Stimulated activated naive B cell treated with anti-CD40 and anti-IgM and Interleukin-4, amounts not matched to agents 10 μg/mL and 1 μg/mL and 100 μg/mL, for 72 hours (primary cell): Measurements from ENCODE around the gene ETNK2.
A peak's percentile ranks its signal among the peaks of the same experiment; 100 is the strongest.

Experiments
- ATAC-seq, 2 donors: fragments of 150-1000 bp; cut with Tn5 transposase; replicated peaks; 2 replicates each; pipeline ENCODE4 v1.10.0; 2021; ENCODE audit warnings: moderate library complexity in 1 of 2
- DNase-seq: peaks from one replicate; pipeline ENCODE4 v3.0.0; 2021
- H3K27ac Mint-ChIP-seq: one replicate; pipeline ENCODE4 v1.8.0; 2022; ENCODE audit warnings: mild to moderate bottlenecking, mixed read lengths
- H3K27me3 Mint-ChIP-seq, 2 donors: one replicate each; pipeline ENCODE4 v1.8.0; 2022; ENCODE audit warnings: mixed read lengths in 2 of 2
- H3K36me3 Mint-ChIP-seq, 2 donors: one replicate each; pipeline ENCODE4 v1.8.0; 2022; ENCODE audit warnings: mixed read lengths in 2 of 2, mild to moderate bottlenecking in 1 of 2
- H3K4me1 Mint-ChIP-seq, 2 donors: one replicate each; pipeline ENCODE4 v1.8.0; 2022; ENCODE audit warnings: mixed read lengths in 2 of 2, mild to moderate bottlenecking in 1 of 2
- H3K4me3 Mint-ChIP-seq, 2 donors: one replicate each; pipeline ENCODE4 v1.8.0; 2022; ENCODE audit warnings: mild to moderate bottlenecking in 2 of 2, mixed read lengths in 2 of 2, moderate library complexity in 1 of 2
- H3K9me3 Mint-ChIP-seq, 2 donors: one replicate each; pipeline ENCODE4 v1.8.0; 2022; ENCODE audit warnings: mixed read lengths in 2 of 2, mild to moderate bottlenecking in 1 of 2

The ETNK2 gene

GRCh38 chr1:204130981-204131892 lies 20.6 kb downstream of the ETNK2 start:
- H3K4me3 Mint-ChIP-seq: no peak overlapping the region
- peaks cover 18 to 32% of the 10 kb centered on the region in 2 donors for H3K27me3 Mint-ChIP-seq
- peaks cover 13 to 21% of the 10 kb centered on the region in 2 donors for H3K4me1 Mint-ChIP-seq
- DNase-seq (no peak), ATAC-seq (no peak)
- no peak overlapping the region for H3K27ac Mint-ChIP-seq
- no peaks in the 10 kb centered on the region for H3K36me3 Mint-ChIP-seq
- H3K9me3 Mint-ChIP-seq: no peaks in the 10 kb centered on the region

DNA sequence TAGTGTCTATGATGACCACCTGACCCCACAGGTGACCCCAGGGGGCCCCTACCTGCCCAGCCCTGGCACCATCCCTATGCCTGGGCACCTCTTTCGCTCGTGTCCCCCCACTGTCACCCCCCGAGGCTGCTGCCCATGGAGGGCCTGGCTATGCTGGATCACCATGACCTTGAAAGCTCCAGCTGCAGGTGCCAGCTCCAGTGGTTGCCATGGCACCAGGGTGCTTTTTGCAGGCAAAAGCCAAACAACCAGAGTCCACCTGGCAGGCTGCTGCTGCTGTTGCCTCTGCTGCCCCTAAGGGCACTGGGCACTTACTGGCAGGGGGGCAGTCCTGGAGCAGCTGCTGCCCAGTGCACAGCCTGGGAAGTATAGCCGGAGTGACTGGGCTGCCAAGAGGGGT lies 21.7 kb downstream of the ETNK2 start:
- H3K4me3 Mint-ChIP-seq: no peak overlapping the region
- H3K27me3 Mint-ChIP-seq: peaks cover 18 to 27% of the 10 kb centered on the region in 2 donors
- no peaks in the 10 kb centered on the region for H3K9me3 Mint-ChIP-seq
- H3K36me3 Mint-ChIP-seq: no peaks in the 10 kb centered on the region
- no peak overlapping the region for H3K27ac Mint-ChIP-seq
- no peak for ATAC-seq
- no peak for DNase-seq
- peaks cover 13 to 21% of the 10 kb centered on the region in 2 donors for H3K4me1 Mint-ChIP-seq

DNA sequence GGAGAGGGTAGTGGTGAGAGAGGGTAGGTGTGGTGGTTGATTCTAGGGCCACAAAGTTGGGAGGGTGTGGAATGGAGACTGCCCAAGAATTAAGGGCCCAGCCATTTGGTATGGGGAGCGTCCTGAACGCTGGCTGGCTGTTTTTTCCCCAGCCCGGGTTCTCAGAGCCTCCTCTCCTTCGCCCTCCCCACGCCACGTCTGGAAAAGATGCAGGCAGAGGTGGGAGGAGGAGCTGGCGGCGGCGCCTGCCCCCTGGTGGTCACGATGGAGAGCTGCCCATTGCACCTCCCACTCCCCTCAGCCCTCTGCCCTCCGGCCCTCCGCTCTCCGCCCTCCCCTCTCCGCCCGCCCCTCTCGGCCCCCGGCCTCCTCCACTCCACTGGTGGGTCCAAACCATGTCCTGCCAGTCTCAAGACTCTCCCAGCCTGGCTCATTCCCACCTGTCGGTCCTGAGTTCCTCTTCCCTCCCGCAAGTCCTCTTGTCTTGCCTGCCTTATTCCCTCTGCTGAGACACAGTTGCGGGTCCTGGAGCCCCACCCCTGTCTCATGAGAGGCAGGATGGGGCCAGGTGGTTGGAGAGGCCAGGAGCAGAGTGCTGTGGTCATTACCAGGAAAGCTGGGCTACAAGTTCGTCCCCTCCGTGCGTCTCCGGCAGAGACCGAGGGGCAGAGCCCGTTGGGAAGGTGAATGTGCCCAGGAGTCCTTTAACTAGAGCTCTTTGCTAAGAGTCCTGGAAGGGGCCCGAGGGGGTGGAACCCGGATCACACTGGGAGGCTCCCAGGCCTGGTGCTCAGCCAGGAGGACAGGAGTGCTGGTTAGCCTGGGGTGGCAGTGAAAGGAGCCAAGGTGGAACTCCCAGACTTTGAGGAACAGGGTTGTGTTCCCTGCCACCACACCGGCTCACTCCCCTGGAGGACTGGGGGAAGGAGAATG lies 22.6 kb downstream of the ETNK2 start:
- H3K4me1 Mint-ChIP-seq: peaks cover 9 to 18% of the 10 kb centered on the region in 2 donors
- no peaks in the 10 kb centered on the region for H3K36me3 Mint-ChIP-seq
- DNase-seq (no peak), ATAC-seq (peak; percentile 86)
- peak overlapping the region; percentile 26 to 42 for H3K4me3 Mint-ChIP-seq
- no peak overlapping the region for H3K27ac Mint-ChIP-seq
- H3K9me3 Mint-ChIP-seq: no peaks in the 10 kb centered on the region
- peaks cover 11 to 17% of the 10 kb centered on the region in 2 donors for H3K27me3 Mint-ChIP-seq

DNA sequence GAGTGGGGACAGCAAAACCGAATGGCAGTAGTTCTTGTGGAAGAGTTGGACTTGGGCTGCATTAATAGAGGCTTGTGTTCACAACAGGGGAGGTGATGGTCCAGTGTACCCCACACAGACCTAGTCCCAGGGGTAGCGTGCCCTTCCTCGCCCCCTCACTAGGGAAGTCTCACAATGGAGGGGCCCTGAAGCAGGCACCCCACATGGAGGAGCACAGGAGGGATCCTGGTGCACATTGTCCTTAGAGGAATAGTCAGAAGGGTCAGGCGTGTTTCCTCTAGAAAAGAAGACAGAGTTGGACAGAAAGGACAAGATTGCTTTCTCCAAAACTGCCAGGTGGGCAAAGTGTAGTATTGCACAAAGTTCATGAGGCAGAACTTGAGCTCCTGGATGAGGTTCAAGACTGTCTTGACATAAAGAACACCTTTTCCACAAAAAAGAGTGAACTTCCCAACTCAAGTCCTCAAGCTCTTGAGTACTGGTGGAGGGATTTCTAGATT lies 23.3 kb downstream of the ETNK2 start:
- Mint-ChIP-seq H3K4me3 (peak overlapping the region in 1 of 2 donors; percentile 26), H3K9me3 (no peaks in the 10 kb centered on the region), H3K27me3 (peaks cover 8 to 16% of the 10 kb centered on the region in 2 donors), H3K4me1 (peaks cover 6 to 11% of the 10 kb centered on the region in 2 donors), H3K36me3 (no peaks in the 10 kb centered on the region), H3K27ac (no peak overlapping the region)
- DNase-seq: no peak
- ATAC-seq: peak; percentile 40 to 41

GRCh38 chr1:204127597-204128242 lies 24.1 kb downstream of the ETNK2 start:
- H3K4me3 Mint-ChIP-seq: no peak overlapping the region
- peak in 1 of 2 donors; percentile 28 for ATAC-seq
- H3K4me1 Mint-ChIP-seq: peaks cover 6 to 11% of the 10 kb centered on the region in 2 donors
- no peaks in the 10 kb centered on the region for H3K36me3 Mint-ChIP-seq
- H3K27ac Mint-ChIP-seq: no peak overlapping the region
- no peak for DNase-seq
- H3K9me3 Mint-ChIP-seq: no peaks in the 10 kb centered on the region
- peaks cover 8 to 16% of the 10 kb centered on the region in 2 donors for H3K27me3 Mint-ChIP-seq

- Mint-ChIP-seq H3K27me3 (peaks cover 8 to 16% of the 10 kb centered on the region in 2 donors), H3K4me3 (no peak overlapping the region), H3K36me3 (no peaks in the 10 kb centered on the region), H3K9me3 (no peaks in the 10 kb centered on the region), H3K27ac (no peak overlapping the region), H3K4me1 (peaks cover 6 to 11% of the 10 kb centered on the region in 2 donors)
- ATAC-seq (no peak), DNase-seq (no peak)
Measured at GRCh38 chr1:204126956-204127355, 24.9 kb downstream of the ETNK2 start.

- Mint-ChIP-seq H3K27ac (no peak overlapping the region), H3K27me3 (peaks cover 8 to 13% of the 10 kb centered on the region in 2 donors), H3K4me3 (no peak overlapping the region), H3K4me1 (peaks cover 6 to 11% of the 10 kb centered on the region in 2 donors), H3K9me3 (no peaks in the 10 kb centered on the region), H3K36me3 (no peaks in the 10 kb centered on the region)
- no peak for ATAC-seq
- DNase-seq: no peak
Measured at GRCh38 chr1:204126386-204126785, 25.5 kb downstream of the ETNK2 start.

DNA sequence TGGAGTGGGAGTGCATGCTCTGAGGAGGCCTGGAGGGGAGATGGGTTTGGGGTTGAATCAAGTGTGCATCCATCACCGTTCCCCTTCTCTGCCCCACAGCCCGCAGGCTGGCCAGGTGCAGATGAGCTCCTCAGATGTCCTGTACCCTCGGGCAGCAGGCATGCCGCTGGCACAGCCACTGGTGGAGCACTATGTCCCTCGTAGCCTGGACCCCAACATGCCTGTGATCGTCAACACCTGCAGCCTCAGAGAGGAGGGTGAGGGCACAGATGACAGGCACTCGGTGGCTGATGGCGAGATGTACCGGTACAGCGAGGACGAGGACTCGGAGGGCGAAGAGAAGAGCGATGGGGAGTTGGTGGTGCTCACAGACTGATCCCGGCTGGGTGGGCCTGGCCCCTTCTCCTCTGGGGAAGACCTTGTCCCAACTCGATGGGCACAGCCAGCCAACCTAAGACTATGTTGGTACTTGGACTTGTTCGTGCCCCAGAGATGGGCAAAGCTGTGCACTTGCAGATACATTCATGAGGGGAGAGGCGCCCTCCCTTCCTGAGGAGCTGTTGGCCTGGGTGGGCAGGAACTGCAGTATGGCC lies 26.0 kb downstream of the ETNK2 start:
- no peaks in the 10 kb centered on the region for H3K36me3 Mint-ChIP-seq
- no peak for DNase-seq
- H3K27me3 Mint-ChIP-seq: peaks cover 8 to 12% of the 10 kb centered on the region in 2 donors
- no peak overlapping the region for H3K27ac Mint-ChIP-seq
- no peak for ATAC-seq
- H3K4me1 Mint-ChIP-seq: peaks cover 6 to 11% of the 10 kb centered on the region in 2 donors
- no peak overlapping the region for H3K4me3 Mint-ChIP-seq
- no peaks in the 10 kb centered on the region for H3K9me3 Mint-ChIP-seq

DNA sequence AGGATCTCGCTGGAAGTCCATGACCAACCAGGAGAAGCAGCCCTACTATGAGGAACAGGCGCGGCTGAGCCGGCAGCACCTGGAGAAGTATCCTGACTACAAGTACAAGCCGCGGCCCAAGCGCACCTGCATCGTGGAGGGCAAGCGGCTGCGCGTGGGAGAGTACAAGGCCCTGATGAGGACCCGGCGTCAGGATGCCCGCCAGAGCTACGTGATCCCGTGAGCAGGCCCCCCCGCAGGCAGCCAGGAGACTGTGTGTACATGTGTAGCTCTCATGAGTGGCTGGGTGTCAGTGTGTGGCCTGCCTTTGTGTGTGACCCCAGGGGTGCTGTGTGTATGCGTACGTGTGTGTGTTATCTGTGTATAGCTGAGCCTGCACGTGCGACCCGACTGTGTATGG lies 27.2 kb downstream of the ETNK2 start:
- H3K4me1 Mint-ChIP-seq: peaks cover 6 to 11% of the 10 kb centered on the region in 2 donors
- peaks cover 8 to 12% of the 10 kb centered on the region in 2 donors for H3K27me3 Mint-ChIP-seq
- H3K4me3 Mint-ChIP-seq: no peak overlapping the region
- H3K27ac Mint-ChIP-seq: no peak overlapping the region
- DNase-seq: no peak
- H3K9me3 Mint-ChIP-seq: no peaks in the 10 kb centered on the region
- no peaks in the 10 kb centered on the region for H3K36me3 Mint-ChIP-seq
- ATAC-seq: no peak

DNA sequence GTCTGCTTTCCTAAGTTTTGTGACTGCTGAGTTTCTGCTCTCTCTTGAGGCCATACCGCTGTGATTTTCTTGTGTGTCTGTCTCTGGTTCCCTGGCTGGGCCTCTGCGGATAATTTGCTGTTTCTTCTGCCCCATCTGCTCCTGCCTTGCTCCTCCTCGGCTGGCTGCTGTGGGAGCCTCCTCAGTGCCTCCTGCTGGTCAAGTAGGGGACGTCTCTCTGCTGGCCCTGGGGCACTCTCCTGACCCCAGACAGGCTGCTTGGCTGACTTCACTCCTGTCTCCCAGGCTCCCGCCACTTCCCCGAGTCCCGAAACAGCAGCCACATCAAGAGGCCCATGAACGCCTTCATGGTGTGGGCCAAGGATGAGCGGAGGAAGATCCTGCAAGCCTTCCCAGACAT lies 28.5 kb downstream of the ETNK2 start:
- H3K27me3 Mint-ChIP-seq: peaks cover 0 to 7% of the 10 kb centered on the region in 2 donors
- H3K9me3 Mint-ChIP-seq: no peaks in the 10 kb centered on the region
- no peaks in the 10 kb centered on the region for H3K36me3 Mint-ChIP-seq
- H3K27ac Mint-ChIP-seq: no peak overlapping the region
- ATAC-seq (peak; percentile 41), DNase-seq (no peak)
- peaks cover 0 to 1% of the 10 kb centered on the region in 2 donors for H3K4me1 Mint-ChIP-seq
- no peak overlapping the region for H3K4me3 Mint-ChIP-seq

DNA sequence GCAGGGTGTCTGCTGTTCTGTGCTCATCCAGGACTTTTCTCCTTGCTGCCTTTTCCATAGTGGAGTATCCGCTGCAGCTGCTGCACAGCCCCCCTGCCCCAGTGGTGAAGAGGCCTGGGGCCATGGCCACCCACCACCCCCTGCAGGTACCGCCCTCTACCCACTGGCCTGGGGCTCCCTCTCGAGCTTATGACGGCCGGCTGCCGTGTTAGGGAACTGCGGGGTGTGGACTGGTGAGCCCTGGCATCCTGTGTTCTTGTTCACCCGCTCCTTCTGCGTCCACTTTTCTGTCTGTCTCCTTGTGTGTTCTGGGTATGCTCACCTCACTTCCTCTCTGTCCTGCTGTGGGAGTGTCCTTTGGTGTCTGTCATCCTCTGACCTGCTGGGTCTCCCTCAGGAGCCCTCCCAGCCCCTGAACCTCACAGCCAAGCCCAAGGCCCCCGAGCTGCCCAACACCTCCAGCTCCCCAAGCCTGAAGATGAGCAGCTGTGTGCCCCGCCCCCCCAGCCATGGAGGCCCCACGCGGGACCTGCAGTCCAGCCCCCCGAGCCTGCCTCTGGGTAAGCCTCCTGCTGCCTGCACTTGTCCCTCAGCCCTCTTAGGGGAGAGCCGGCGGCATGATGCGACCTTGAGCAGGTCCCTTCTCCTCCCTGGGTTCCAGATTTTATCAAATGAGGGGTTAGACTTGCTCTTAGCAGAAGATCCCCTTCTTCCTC lies 29.8 kb downstream of the ETNK2 start:
- Mint-ChIP-seq H3K27me3 (peaks cover 0 to 8% of the 10 kb centered on the region in 2 donors), H3K36me3 (no peaks in the 10 kb centered on the region), H3K4me1 (no peaks in the 10 kb centered on the region), H3K4me3 (no peak overlapping the region), H3K9me3 (no peaks in the 10 kb centered on the region), H3K27ac (no peak overlapping the region)
- ATAC-seq: no peak
- no peak for DNase-seq

GRCh38 chr1:204116539-204116938 lies 35.3 kb downstream of the ETNK2 start:
- Mint-ChIP-seq H3K27me3 (peaks cover 8 to 12% of the 10 kb centered on the region in 2 donors), H3K27ac (no peak overlapping the region), H3K4me3 (no peak overlapping the region), H3K9me3 (no peaks in the 10 kb centered on the region), H3K4me1 (peaks cover 3 to 12% of the 10 kb centered on the region in 2 donors), H3K36me3 (no peaks in the 10 kb centered on the region)
- DNase-seq: no peak
- ATAC-seq: no peak

DNA sequence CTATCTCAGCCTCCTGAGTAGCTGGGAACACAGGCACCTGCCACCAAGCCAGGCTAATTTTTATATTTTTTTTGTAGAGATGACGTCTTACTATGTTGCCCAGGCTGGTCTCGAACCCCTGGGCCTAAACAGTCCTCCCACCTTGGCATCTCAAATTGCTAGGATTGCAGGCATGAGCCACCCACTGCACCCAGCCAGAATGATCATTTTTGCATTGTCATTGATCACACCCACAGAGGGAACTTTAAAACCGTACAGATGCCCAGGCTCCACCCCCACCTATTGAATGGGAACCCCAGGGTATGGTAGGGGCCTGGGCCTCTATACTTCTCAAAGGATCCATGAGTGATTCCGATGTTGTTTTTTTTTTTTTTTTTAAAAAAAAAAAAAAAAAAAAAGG lies 36.7 kb downstream of the ETNK2 start:
- Mint-ChIP-seq H3K27ac (no peak overlapping the region), H3K36me3 (no peaks in the 10 kb centered on the region), H3K27me3 (peaks cover 8 to 12% of the 10 kb centered on the region in 2 donors), H3K4me1 (peaks cover 3 to 12% of the 10 kb centered on the region in 2 donors), H3K4me3 (no peak overlapping the region), H3K9me3 (no peaks in the 10 kb centered on the region)
- ATAC-seq: no peak
- DNase-seq: no peak
